Colonic mucosa (tissue), 4 donors: Measurements from ENCODE around the gene LMBR1L. TPM values are rescaled to one million over a fixed set of nuclear protein-coding genes. Genes with fewer than 3 reads are reported as not detected.

Source experiments
- DNase-seq: peaks from one replicate; pipeline ENCODE4 v3.0.0-alpha.2; 2020
- H3K27ac ChIP-seq: fragments of 200-600 bp; one replicate; pipeline ENCODE4 v1.8.0; 2021
- H3K27me3 ChIP-seq: fragments of 200-600 bp; one replicate; pipeline ENCODE4 v1.8.0; 2021
- H3K36me3 ChIP-seq: fragments of 200-600 bp; one replicate; pipeline ENCODE4 v1.8.0; 2021
- H3K4me1 ChIP-seq: fragments of 200-600 bp; one replicate; pipeline ENCODE4 v1.8.0; 2021; ENCODE audit warnings: mild to moderate bottlenecking
- H3K4me3 ChIP-seq: fragments of 200-600 bp; one replicate; pipeline ENCODE4 v1.8.0; 2021
- H3K9ac ChIP-seq, 2 donors: one replicate each; pipeline ENCODE4 v1.7.0; 2013; ENCODE audit warnings: control low read depth in 2 of 2, low read depth in 2 of 2, low read length in 2 of 2
- H3K9me3 ChIP-seq: fragments of 200-600 bp; one replicate; pipeline ENCODE4 v1.8.0; 2021
- intact Hi-C: fragments of 100-400 bp; cut with DNase I; formaldehyde crosslinking; loops from one replicate; pipeline ENCODE4 v1.14.1; 2022
- total RNA-seq, 2 donors: library from RNA; stranded (reverse); fragmentation: NEBNext Ultra II Directional in 1 of 2; extraction: Animal tissue kit (Norgen Biotek cat#: 25700) in 1 of 2; gene quantifications; one replicate each; pipeline ENCODE4 v1.2.1, GENCODE V29; 2021
- TF ChIP-seq, protein P1 (sequence below): fragments of 200-600 bp; IDR thresholded peaks from one replicate; pipeline ENCODE4 v1.8.0; 2022; ENCODE audit warnings: antibody characterized with exemption, mild to moderate bottlenecking
- donor health status: healthy.
- donor health status: DM: no; HTN: no; CAD: no.
- donor health status: DM: no; HTN: no; CAD: no.

The LMBR1L gene, protein sequence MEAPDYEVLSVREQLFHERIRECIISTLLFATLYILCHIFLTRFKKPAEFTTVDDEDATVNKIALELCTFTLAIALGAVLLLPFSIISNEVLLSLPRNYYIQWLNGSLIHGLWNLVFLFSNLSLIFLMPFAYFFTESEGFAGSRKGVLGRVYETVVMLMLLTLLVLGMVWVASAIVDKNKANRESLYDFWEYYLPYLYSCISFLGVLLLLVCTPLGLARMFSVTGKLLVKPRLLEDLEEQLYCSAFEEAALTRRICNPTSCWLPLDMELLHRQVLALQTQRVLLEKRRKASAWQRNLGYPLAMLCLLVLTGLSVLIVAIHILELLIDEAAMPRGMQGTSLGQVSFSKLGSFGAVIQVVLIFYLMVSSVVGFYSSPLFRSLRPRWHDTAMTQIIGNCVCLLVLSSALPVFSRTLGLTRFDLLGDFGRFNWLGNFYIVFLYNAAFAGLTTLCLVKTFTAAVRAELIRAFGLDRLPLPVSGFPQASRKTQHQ
- total RNA-seq: 10 to 100 TPM; 36.9 to 38.2 TPM

DNA sequence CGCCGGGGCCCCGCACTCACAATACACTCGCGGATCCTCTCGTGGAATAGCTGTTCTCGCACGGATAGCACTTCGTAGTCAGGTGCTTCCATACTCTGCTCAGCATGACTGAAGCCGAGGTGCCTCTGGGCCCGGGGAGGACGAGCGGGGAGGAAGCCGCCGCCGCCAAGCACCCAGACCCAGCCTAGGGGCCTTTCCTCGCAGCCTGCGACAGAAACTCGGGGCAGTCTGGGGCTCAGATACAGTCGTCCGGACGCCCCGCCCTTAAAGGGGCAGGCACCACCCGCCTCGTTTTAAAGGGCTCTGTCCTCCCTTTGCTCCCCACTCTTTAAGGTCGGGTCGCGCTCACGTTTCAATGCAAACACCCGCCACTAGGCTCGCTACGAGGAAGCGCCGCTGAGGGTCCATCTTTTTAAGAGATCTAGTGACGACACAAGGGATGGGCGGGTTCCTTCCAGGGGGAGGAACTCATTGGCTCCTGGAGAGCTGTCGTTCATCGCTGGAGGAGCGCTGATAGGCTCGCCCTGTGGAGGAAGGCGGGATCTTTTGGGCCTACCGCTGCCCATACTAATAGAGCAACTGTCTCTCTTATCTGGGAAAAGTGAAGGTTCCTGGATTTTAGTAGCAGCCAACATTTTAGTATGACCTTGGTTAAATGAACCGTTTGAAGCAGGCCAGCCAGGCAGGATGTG, at the start of gene LMBR1L:
TSS of gene LMBR1L (minus strand) at position 384 of the 692 bp plus-strand sequence. CDS start at position 92, 292 bp downstream.
- Histone ChIP-seq H3K36me3 (no peaks in the 10 kb centered on the region), H3K4me1 (peaks cover 10% of the 10 kb centered on the region), H3K9me3 (no peaks in the 10 kb centered on the region), H3K27me3 (no peaks in the 10 kb centered on the region), H3K4me3 (peak within 1 kb of the TSS; percentile 98), H3K9ac (peak within 1 kb of the TSS; percentile 96 to 98), H3K27ac (peak within 1 kb of the TSS; percentile 98)
- intact Hi-C loops: no loop called here
- TF ChIP-seq, protein P1, sequence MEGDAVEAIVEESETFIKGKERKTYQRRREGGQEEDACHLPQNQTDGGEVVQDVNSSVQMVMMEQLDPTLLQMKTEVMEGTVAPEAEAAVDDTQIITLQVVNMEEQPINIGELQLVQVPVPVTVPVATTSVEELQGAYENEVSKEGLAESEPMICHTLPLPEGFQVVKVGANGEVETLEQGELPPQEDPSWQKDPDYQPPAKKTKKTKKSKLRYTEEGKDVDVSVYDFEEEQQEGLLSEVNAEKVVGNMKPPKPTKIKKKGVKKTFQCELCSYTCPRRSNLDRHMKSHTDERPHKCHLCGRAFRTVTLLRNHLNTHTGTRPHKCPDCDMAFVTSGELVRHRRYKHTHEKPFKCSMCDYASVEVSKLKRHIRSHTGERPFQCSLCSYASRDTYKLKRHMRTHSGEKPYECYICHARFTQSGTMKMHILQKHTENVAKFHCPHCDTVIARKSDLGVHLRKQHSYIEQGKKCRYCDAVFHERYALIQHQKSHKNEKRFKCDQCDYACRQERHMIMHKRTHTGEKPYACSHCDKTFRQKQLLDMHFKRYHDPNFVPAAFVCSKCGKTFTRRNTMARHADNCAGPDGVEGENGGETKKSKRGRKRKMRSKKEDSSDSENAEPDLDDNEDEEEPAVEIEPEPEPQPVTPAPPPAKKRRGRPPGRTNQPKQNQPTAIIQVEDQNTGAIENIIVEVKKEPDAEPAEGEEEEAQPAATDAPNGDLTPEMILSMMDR: peak; percentile 43
- DNase-seq: peak; percentile 97

DNA sequence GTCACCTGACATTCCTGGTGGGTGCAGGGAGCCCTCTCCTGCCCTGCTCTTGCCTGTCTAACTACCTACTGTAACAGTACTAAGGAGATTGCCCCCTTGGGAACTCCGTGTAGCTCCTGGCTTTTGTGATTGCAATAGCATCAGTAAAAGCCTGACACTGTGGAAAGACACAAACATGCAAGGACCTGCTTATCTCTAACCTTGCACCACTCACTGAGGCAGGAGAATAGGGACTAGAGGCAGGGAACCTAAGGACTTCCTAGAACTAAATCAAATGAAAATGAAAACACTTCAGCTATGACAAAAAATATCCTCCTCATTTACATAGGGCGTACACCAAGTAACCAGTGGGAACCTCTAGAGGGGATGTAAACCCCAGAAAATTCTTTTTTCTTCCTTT, 49.8 kb upstream of the LMBR1L start:
- TF ChIP-seq, protein P1: no peak
- no peak overlapping the region for H3K4me3 ChIP-seq
- intact Hi-C loops: no loop called here

DNA sequence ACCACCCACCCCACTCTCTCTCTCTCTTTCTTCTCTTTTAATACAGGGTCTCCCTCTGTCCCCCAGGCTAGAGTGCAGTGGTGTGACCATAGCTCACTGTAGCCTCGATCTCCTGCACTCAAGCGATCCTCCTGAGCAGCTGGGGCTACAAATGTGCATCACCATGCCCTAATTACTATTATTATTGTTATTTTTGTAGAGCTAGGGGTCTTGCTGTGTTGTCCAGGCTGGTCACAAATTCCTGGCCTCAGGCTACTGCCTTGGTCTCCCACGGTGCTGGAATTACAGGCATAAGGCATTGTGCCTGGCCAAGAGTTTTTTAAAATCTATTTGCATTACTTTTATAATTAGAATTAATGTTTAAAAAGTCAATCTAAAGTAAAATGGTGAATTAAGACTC, 43.6 kb upstream of the LMBR1L start:
- TF ChIP-seq, protein P1: no peak
- Histone ChIP-seq H3K9ac (no peak overlapping the region), H3K4me1 (no peaks in the 10 kb centered on the region), H3K36me3 (no peaks in the 10 kb centered on the region), H3K9me3 (no peaks in the 10 kb centered on the region), H3K27ac (no peak overlapping the region), H3K27me3 (no peaks in the 10 kb centered on the region), H3K4me3 (no peak overlapping the region)
- DNase-seq: no peak
- intact Hi-C loops: no loop called here

More for the DNA sequence above, 49.8 kb upstream of the LMBR1L start:
- no peak overlapping the region for H3K9ac ChIP-seq
- DNase-seq: no peak
- no peaks in the 10 kb centered on the region for H3K36me3 ChIP-seq
- H3K27me3 ChIP-seq: no peaks in the 10 kb centered on the region
- no peaks in the 10 kb centered on the region for H3K4me1 ChIP-seq
- H3K27ac ChIP-seq: no peak overlapping the region
- H3K9me3 ChIP-seq: no peaks in the 10 kb centered on the region

DNA sequence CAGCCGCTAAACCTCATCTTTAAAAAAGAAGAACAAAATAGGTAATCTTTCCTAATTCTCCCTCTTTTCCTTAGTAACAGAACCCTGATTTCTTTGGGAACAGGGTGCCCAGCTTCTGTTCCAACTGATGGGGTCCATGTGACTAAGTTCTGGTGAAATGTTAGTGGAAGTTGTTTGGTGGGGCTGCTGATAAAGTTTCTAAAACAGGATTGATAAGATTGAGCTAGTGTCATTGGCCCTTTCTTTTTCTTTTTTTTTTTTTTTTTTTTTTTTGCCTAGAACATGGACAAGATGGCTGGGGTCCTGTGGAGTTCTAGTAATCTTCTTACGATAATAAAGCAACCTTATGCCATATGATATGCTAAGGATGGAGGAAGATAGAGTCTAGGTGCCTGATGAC, 36.7 kb upstream of the LMBR1L start:
- Histone ChIP-seq H3K27ac (no peak overlapping the region), H3K36me3 (no peaks in the 10 kb centered on the region), H3K9ac (no peak overlapping the region), H3K4me1 (no peaks in the 10 kb centered on the region), H3K27me3 (no peaks in the 10 kb centered on the region), H3K4me3 (no peak overlapping the region), H3K9me3 (no peaks in the 10 kb centered on the region)
- no peak for DNase-seq
- TF ChIP-seq, protein P1: no peak
- intact Hi-C loops: no loop called here

DNA sequence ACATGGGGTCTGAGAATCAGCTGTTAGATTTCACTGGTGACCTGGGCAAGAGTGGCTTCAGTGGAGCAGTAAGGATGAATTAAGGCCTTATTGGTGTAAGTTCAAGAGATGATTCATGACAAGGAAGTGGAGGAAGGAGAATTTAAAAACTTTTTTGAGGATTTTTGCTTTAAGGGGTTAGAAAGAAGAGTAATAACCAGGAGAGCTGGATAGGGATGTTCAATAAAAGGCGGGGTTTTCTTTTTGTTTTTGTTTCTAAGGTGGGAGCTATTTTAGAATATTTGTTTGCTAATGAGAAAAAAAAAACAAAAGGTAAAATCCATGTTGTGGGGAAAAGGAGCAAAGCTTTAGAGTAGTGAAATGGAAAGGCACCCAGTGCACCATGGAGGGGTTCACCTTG, 35.8 kb upstream of the LMBR1L start:
- Histone ChIP-seq H3K4me1 (no peaks in the 10 kb centered on the region), H3K27me3 (no peaks in the 10 kb centered on the region), H3K9me3 (no peaks in the 10 kb centered on the region), H3K9ac (no peak overlapping the region), H3K36me3 (no peaks in the 10 kb centered on the region), H3K4me3 (no peak overlapping the region), H3K27ac (no peak overlapping the region)
- DNase-seq: no peak
- TF ChIP-seq, protein P1: no peak
- intact Hi-C loops: no loop called here
